ENCODE results near the gene RUBCN.

RUBCN gene

GRCh38 chr3:197749315-197749600, 12.6 kb upstream of the RUBCN start:
- peak; percentile 55 for DNase-seq (ENCODE audit: low read depth)
- peak overlapping the region; percentile 75 for H3K4me3 ChIP-seq (ENCODE audit: low read length)
- TF ChIP-seq, protein P1, sequence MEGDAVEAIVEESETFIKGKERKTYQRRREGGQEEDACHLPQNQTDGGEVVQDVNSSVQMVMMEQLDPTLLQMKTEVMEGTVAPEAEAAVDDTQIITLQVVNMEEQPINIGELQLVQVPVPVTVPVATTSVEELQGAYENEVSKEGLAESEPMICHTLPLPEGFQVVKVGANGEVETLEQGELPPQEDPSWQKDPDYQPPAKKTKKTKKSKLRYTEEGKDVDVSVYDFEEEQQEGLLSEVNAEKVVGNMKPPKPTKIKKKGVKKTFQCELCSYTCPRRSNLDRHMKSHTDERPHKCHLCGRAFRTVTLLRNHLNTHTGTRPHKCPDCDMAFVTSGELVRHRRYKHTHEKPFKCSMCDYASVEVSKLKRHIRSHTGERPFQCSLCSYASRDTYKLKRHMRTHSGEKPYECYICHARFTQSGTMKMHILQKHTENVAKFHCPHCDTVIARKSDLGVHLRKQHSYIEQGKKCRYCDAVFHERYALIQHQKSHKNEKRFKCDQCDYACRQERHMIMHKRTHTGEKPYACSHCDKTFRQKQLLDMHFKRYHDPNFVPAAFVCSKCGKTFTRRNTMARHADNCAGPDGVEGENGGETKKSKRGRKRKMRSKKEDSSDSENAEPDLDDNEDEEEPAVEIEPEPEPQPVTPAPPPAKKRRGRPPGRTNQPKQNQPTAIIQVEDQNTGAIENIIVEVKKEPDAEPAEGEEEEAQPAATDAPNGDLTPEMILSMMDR (IDR thresholded peaks at IDR 0.05; ENCODE audit: insufficient read depth, low read depth, low read length, missing control alignments), result no peak

GRCh38 chr3:197748597-197749314, 12.1 kb upstream of the RUBCN start:
- DNase-seq (ENCODE audit: low read depth), result no peak
- TF ChIP-seq, protein P1 (IDR thresholded peaks at IDR 0.05; ENCODE audit: insufficient read depth, low read depth, low read length, missing control alignments), result no peak
- peak overlapping the region; percentile 75 for H3K4me3 ChIP-seq (ENCODE audit: low read length)

DNA sequence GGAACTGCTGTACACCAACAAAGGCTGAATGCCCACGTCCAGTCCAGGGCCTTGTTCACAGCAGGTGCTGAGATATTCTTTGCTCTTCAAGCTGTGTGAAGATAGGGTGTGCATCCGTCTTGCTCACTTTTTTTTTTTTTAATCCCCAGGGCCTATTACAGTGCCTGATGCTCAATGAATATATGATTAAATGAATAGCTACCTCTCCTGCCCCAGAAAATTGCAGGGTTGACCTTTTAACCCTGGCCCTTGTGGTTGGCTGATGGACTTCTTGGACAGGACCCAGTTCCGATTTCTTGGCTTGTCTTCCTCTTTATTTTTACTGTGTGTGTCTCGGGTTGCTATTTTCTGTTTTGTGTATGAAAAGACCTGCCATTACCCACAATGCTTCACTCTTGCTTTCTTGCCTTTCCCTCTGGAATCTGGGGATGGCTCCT, 10.1 kb upstream of the RUBCN start:
- H3K4me3 ChIP-seq (ENCODE audit: low read length), result no peak overlapping the region
- TF ChIP-seq, protein P1 (IDR thresholded peaks at IDR 0.05; ENCODE audit: insufficient read depth, low read depth, low read length, missing control alignments), result no peak
- no peak for DNase-seq (ENCODE audit: low read depth)

GRCh38 chr3:197746209-197746608, 9.5 kb upstream of the RUBCN start:
- DNase-seq (ENCODE audit: low read depth), result no peak
- H3K4me3 ChIP-seq (ENCODE audit: low read length), result no peak overlapping the region
- TF ChIP-seq, protein P1 (IDR thresholded peaks at IDR 0.05; ENCODE audit: insufficient read depth, low read depth, low read length, missing control alignments), result no peak

- TF ChIP-seq, protein P1 (IDR thresholded peaks at IDR 0.05; ENCODE audit: insufficient read depth, low read depth, low read length, missing control alignments), result no peak
- H3K4me3 ChIP-seq (ENCODE audit: low read length), result no peak overlapping the region
- no peak for DNase-seq (ENCODE audit: low read depth)
Measured at GRCh38 chr3:197742787-197743186, 6.1 kb upstream of the RUBCN start.

- no peak for DNase-seq (ENCODE audit: low read depth)
- TF ChIP-seq, protein P1 (IDR thresholded peaks at IDR 0.05; ENCODE audit: insufficient read depth, low read depth, low read length, missing control alignments), result no peak
- H3K4me3 ChIP-seq (ENCODE audit: low read length), result peak overlapping the region; percentile 73
Measured at GRCh38 chr3:197737749-197738462, 1.2 kb upstream of the RUBCN start.

- H3K4me3 ChIP-seq (ENCODE audit: low read length), result peak overlapping the region; percentile 73
- TF ChIP-seq, protein P1 (IDR thresholded peaks at IDR 0.05; ENCODE audit: insufficient read depth, low read depth, low read length, missing control alignments), result no peak
- no peak for DNase-seq (ENCODE audit: low read depth)
Measured at GRCh38 chr3:197737319-197737649, 580 bp upstream of the RUBCN start.
